Fibroblast of lung (primary cell): Measurements from ENCODE around the gene CYP27B1. TPM values are rescaled to one million over a fixed set of nuclear protein-coding genes. Genes with fewer than 3 reads are reported as not detected.

Source experiments
- DNase-seq, 2 donors: peaks; one replicate each; pipeline versions ENCODE4 v3.0.0 to v3.0.0-alpha.2; 2010; ENCODE audit warnings: low read depth in 2 of 2
- H2AFZ ChIP-seq: 2 replicates; pipeline ENCODE4 v1.5.1; 2012; ENCODE audit warnings: low read length, control low read depth, inconsistent platforms
- H3K27ac ChIP-seq: 2 replicates; pipeline ENCODE4 v1.5.1; 2011; ENCODE audit warnings: low read length, control low read depth; ENCODE audit not compliant: insufficient read depth
- H3K27me3 ChIP-seq: 2 replicates; pipeline ENCODE4 v1.5.1; 2011; ENCODE audit warnings: mild to moderate bottlenecking, low read length; ENCODE audit not compliant: control insufficient read depth, insufficient read depth
- H3K36me3 ChIP-seq: 2 replicates; pipeline ENCODE4 v1.5.1; 2011; ENCODE audit warnings: low read length; ENCODE audit not compliant: control insufficient read depth, insufficient read depth
- H3K4me1 ChIP-seq: 2 replicates; pipeline ENCODE4 v1.5.1; 2011; ENCODE audit warnings: low read length; ENCODE audit not compliant: control insufficient read depth, insufficient read depth; ENCODE audit errors: extremely low read depth
- H3K4me2 ChIP-seq: 2 replicates; pipeline ENCODE4 v1.5.1; 2011; ENCODE audit warnings: low read length, control low read depth; ENCODE audit not compliant: insufficient read depth; ENCODE audit errors: extremely low read depth
- H3K4me3 ChIP-seq, 4 experiments: fragments of 200-600 bp in 1 of 4; sonication (generic) in 1 of 4; replicated peaks in 1 of 4; 2 replicates each; pipeline ENCODE4 v1.5.1; 2011 to 2016; ENCODE audit warnings: low read length in 4 of 4, low read depth in 3 of 4, mild to moderate bottlenecking in 3 of 4, control low read depth in 2 of 4, inconsistent platforms in 1 of 4, mixed read lengths in 1 of 4; ENCODE audit not compliant: insufficient read depth in 1 of 4; ENCODE audit errors: control extremely low read depth in 1 of 4
- H3K79me2 ChIP-seq: 2 replicates; pipeline ENCODE4 v1.5.1; 2012; ENCODE audit warnings: mild to moderate bottlenecking, low read length, inconsistent platforms; ENCODE audit not compliant: control insufficient read depth, insufficient read depth
- H3K9ac ChIP-seq: 2 replicates; pipeline ENCODE4 v1.5.1; 2011; ENCODE audit warnings: mild to moderate bottlenecking, low read length, control low read depth; ENCODE audit not compliant: insufficient read depth
- H3K9me3 ChIP-seq: 2 replicates; pipeline ENCODE4 v1.5.1; 2012; ENCODE audit warnings: low read depth, low read length; ENCODE audit not compliant: control insufficient read depth, insufficient read depth
- H4K20me1 ChIP-seq: 2 replicates; pipeline ENCODE4 v1.5.1; 2011; ENCODE audit warnings: low read length; ENCODE audit not compliant: control insufficient read depth, insufficient read depth; ENCODE audit errors: extremely low read depth
- CTCF ChIP-seq, 2 donors: IDR thresholded peaks in 1 of 2; conservative IDR thresholded peaks in 1 of 2; 1 replicate in 1 of 2; 2 replicates in 1 of 2; pipeline ENCODE4 v1.5.1; 2011 to 2012; ENCODE audit warnings: low read length in 2 of 2, control low read depth in 1 of 2, inconsistent platforms in 1 of 2, low read depth in 1 of 2, mild to moderate bottlenecking in 1 of 2
- EZH2 ChIP-seq: IDR thresholded peaks from 2 replicates; pipeline ENCODE4 v1.5.1; 2012; ENCODE audit warnings: low read length, control low read depth, mild to moderate bottlenecking; ENCODE audit errors: missing control alignments
- polyA plus RNA-seq, 2 donors: library from polyadenylated mRNA; depleted of rRNA in 1 of 2; stranded (reverse) in 1 of 2; unstranded in 1 of 2; fragments of >200 nt; gene quantifications; 2 replicates each; pipeline ENCODE4 v1.2.1, GENCODE V29; 2011 to 2012; ENCODE audit warnings: missing spikeins in 1 of 2
- total RNA-seq: library from RNA; depleted of rRNA; stranded (reverse); fragments of >200 nt; gene quantifications from 2 replicates; pipeline ENCODE4 v1.2.1, GENCODE V29; 2014

CYP27B1 gene
- total and polyA plus RNA-seq, 2 donors (not counting 1 experiment from before 2014, with no cell fraction given) = 0.17 to 0.26 TPM

- no peak overlapping the region for H3K9ac ChIP-seq
- no peak for TF ChIP-seq CTCF (conservative IDR thresholded peaks at IDR 0.05 in 1 of 2, IDR thresholded peaks at IDR 0.05 in 1 of 2; ENCODE audit: low read depth in 1 of 2, low read length in 2 of 2)
- peaks cover 3% of the 10 kb centered on the region for H3K4me1 ChIP-seq
- no peaks in the 10 kb centered on the region for H3K36me3 ChIP-seq
- H4K20me1 ChIP-seq = no peaks in the 10 kb centered on the region
- H3K9me3 ChIP-seq = no peaks in the 10 kb centered on the region
- peaks cover 54% of the 10 kb centered on the region for H3K27me3 ChIP-seq
- no peak overlapping the region for H3K4me3 ChIP-seq
- no peak overlapping the region for H2AFZ ChIP-seq
- H3K79me2 ChIP-seq = no peaks in the 10 kb centered on the region
- H3K4me2 ChIP-seq = no peak overlapping the region
- DNase-seq = no peak
- H3K27ac ChIP-seq = no peak overlapping the region
Observed at GRCh38 chr12:57733928-57734327, 33.0 kb downstream of the CYP27B1 start.

DNA sequence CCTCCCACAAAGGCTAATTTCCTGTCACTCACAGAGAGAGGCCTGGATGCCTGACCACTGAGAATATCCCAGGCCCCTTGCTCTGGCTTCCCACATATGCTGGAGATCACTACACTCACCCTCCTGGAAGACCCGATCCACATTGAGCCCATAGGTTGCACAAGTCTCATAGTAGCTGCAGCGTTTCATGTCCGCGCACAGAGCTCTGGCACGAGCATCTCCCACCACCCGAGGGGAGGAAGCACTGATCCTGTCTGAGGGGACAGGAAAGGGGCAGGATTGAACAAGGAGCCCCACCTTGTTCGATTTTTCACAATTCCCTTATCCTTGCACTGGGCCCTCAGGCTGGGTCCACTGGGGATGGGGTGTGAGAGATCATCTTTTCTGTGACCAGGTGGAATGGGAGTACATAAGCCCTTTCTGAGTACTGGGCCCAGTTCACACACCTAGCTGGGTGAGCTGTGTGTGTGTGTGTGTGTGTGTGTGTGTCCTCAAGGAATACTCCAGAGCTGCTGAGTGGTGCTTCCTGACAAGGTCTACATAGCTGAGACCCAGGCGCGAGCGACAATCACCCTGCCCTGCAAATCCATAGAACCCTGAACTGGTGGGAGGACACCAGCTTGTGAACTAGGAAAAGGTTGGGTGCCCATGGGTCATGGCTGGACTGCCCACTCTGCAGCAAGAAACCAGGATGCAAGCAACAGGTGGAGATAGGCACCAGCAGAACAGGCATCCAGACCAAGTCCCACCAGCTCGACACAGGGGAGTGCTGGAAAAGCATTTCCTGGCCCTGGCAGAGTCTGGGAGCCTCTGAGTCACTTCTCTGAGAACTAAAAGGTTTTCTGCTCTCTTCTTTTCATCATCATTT is 33.9 kb downstream of the CYP27B1 start:
- Histone ChIP-seq H3K27ac (no peak overlapping the region), H3K79me2 (no peaks in the 10 kb centered on the region), H3K4me1 (peaks cover 3% of the 10 kb centered on the region), H3K9ac (no peak overlapping the region), H3K9me3 (no peaks in the 10 kb centered on the region), H4K20me1 (no peaks in the 10 kb centered on the region), H3K4me3 (no peak overlapping the region), H3K36me3 (no peaks in the 10 kb centered on the region), H3K4me2 (no peak overlapping the region), H3K27me3 (peaks cover 53% of the 10 kb centered on the region), H2AFZ (no peak overlapping the region)
- TF ChIP-seq CTCF (conservative IDR thresholded peaks at IDR 0.05 in 1 of 2, IDR thresholded peaks at IDR 0.05 in 1 of 2; ENCODE audit: low read depth in 1 of 2, low read length in 2 of 2) = no peak
- no peak for TF ChIP-seq EZH2
- no peak for DNase-seq

DNA sequence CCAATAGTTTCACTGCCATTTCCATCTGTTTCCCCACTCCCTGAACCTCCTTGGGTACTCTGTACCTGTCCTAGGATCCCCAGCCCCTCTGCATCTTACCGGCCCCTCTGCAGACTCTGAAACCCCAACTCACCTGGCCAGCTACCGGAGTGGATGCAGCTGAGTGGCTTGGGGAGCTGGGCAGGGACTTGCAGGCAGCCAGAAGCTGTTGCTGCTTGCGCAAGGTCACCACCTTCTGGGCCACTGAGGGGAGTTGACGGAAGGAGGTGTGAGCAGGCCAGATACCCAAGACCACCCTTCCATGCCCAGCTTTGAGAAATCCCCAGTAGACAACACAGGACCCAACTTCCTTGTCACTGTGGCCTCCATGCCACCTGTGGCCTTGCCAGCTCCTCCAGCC is 34.6 kb downstream of the CYP27B1 start:
- TF ChIP-seq CTCF (conservative IDR thresholded peaks at IDR 0.05 in 1 of 2, IDR thresholded peaks at IDR 0.05 in 1 of 2; ENCODE audit: low read depth in 1 of 2, low read length in 2 of 2) (no peak), EZH2 (no peak)
- no peaks in the 10 kb centered on the region for H3K79me2 ChIP-seq
- H3K4me1 ChIP-seq = peaks cover 4% of the 10 kb centered on the region
- no peak overlapping the region for H3K4me3 ChIP-seq
- no peak overlapping the region for H2AFZ ChIP-seq
- H3K9ac ChIP-seq = no peak overlapping the region
- H3K9me3 ChIP-seq = no peaks in the 10 kb centered on the region
- no peak for DNase-seq
- peaks cover 3% of the 10 kb centered on the region for H3K36me3 ChIP-seq
- H3K27ac ChIP-seq = no peak overlapping the region
- no peaks in the 10 kb centered on the region for H4K20me1 ChIP-seq
- peaks cover 47% of the 10 kb centered on the region for H3K27me3 ChIP-seq
- H3K4me2 ChIP-seq = no peak overlapping the region
